Measurements from ENCODE around the gene KLHL9.
"Not testable (repeated sequence)": the region's sequence is repeated elsewhere in the genome, so short reads cannot be mapped to it uniquely, and the experiment has no call there.

The KLHL9 gene

GRCh38 chr9:21334701-21335632 lies at the start of gene KLHL9:
TSS of gene KLHL9 (minus strand) at chr9:21335404. CDS start at chr9:21334859, 545 bp downstream.
- DNase-seq: peak; percentile 82

GRCh38 chr9:21383627-21384026 lies 48.4 kb upstream of the KLHL9 start:
- no peak for DNase-seq

GRCh38 chr9:21381448-21382339 lies 46.5 kb upstream of the KLHL9 start:
- DNase-seq: no peak

- DNase-seq: not testable (repeated sequence)
These were observed 36.3 kb upstream of the KLHL9 start for GRCh38 chr9:21371467-21371866.

GRCh38 chr9:21367957-21368356 lies 32.8 kb upstream of the KLHL9 start, which contains the start of gene IFNA13:
TSS of gene IFNA13 (minus strand) at chr9:21368057. CDS start at chr9:21368010, 47 bp downstream.
- DNase-seq: no peak

GRCh38 chr9:21367169-21367568 lies 32.0 kb upstream of the KLHL9 start:
- not testable (repeated sequence) for DNase-seq

GRCh38 chr9:21362287-21362686 lies 27.1 kb upstream of the KLHL9 start:
- DNase-seq: no peak

- DNase-seq: no peak
These were observed 22.6 kb upstream of the KLHL9 start for GRCh38 chr9:21357479-21358460.

GRCh38 chr9:21350787-21351186 lies 15.6 kb upstream of the KLHL9 start, which contains the start of gene IFNA6:
TSS of gene IFNA6 (minus strand) at chr9:21350887. CDS start at chr9:21350887, 0 bp downstream.
- no peak for DNase-seq

GRCh38 chr9:21348430-21348970 lies 13.3 kb upstream of the KLHL9 start:
- DNase-seq: no peak

- DNase-seq: no peak
These were observed 5.5 kb upstream of the KLHL9 start for GRCh38 chr9:21340735-21341134.

- DNase-seq: no peak
These were observed 1.3 kb upstream of the KLHL9 start for GRCh38 chr9:21336457-21336856.

- DNase-seq: no peak
These were observed 2.0 kb downstream of the KLHL9 start for GRCh38 chr9:21333226-21333625.

GRCh38 chr9:21331676-21332402 lies 3.4 kb downstream of the KLHL9 start:
- DNase-seq: no peak

GRCh38 chr9:21326526-21327139 lies 8.6 kb downstream of the KLHL9 start:
- no peak for DNase-seq

GRCh38 chr9:21324047-21324446 lies 11.2 kb downstream of the KLHL9 start:
- DNase-seq: no peak

- no peak for DNase-seq
These were observed 12.2 kb downstream of the KLHL9 start for GRCh38 chr9:21322911-21323461.

- no peak for DNase-seq
These were observed 14.7 kb downstream of the KLHL9 start for GRCh38 chr9:21320465-21320864.

GRCh38 chr9:21317956-21318923 lies 17.0 kb downstream of the KLHL9 start:
- peak; percentile 21 for DNase-seq

Measured in activated CD8-positive, alpha-beta memory T cell treated with anti-CD3 and anti-CD28 coated beads, Interleukin-2, amount 50 U/mL, for 4 hours (primary cell).